ENCODE data around the gene RWDD1.

DNA sequence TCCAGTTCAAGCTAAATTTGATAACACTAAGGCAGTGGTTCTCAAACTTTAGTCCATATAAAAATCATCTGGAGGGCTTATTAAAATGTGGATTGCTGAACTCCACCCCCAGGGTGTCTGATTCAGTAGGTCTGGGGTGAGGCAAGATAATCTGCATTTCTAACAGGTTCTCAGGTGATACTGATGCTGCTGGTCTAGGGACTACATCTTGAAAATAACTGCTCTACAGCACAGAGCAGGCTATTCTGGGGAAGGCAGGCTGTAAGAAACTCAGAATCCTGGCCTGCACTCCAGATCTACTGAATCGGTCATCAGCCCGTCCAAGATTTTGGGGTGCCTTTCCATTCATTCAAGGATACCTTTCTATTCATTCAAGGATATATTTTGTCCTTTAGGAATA lies 48.4 kb upstream of the RWDD1 start:
- TF ChIP-seq, protein P1, sequence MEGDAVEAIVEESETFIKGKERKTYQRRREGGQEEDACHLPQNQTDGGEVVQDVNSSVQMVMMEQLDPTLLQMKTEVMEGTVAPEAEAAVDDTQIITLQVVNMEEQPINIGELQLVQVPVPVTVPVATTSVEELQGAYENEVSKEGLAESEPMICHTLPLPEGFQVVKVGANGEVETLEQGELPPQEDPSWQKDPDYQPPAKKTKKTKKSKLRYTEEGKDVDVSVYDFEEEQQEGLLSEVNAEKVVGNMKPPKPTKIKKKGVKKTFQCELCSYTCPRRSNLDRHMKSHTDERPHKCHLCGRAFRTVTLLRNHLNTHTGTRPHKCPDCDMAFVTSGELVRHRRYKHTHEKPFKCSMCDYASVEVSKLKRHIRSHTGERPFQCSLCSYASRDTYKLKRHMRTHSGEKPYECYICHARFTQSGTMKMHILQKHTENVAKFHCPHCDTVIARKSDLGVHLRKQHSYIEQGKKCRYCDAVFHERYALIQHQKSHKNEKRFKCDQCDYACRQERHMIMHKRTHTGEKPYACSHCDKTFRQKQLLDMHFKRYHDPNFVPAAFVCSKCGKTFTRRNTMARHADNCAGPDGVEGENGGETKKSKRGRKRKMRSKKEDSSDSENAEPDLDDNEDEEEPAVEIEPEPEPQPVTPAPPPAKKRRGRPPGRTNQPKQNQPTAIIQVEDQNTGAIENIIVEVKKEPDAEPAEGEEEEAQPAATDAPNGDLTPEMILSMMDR (conservative IDR thresholded peaks at IDR 0.05; ENCODE audit: low read depth, low read length): no peak
- no peak for TF ChIP-seq EZH2 (IDR thresholded peaks at IDR 0.05; ENCODE audit: borderline replicate concordance, low read depth, low read length, poor library complexity, severe bottlenecking)

Data from A673 (cell line).